Activated CD8-positive, alpha-beta memory T cell treated with anti-CD3 and anti-CD28 coated beads, Interleukin-2, amount 10 ng/mL, durations not matched to agents 7 days and 5 days (primary cell): Measurements from ENCODE around the gene AKAP7. TPM values are rescaled to one million over a fixed set of nuclear protein-coding genes. Genes with fewer than 3 reads are reported as not detected.

Experiments
- ATAC-seq: fragments of 150-1000 bp; cut with Tn5 transposase; one replicate; pipeline ENCODE4 v1.10.0; 2021; ENCODE audit warnings: moderate library complexity
- CTCF ChIA-PET: fragments of 350-600 bp; sonication (Branson Sonifier 250); formaldehyde crosslinking; loops from one replicate; lab custom pipeline; 2021; ENCODE audit warnings: antibody characterized with exemption; lab: Charles Lee
- DNase-seq: peaks from one replicate; pipeline ENCODE4 v3.0.0-alpha.2; 2020
- H3K27ac Mint-ChIP-seq: one replicate; pipeline ENCODE4 v1.8.0; 2021; ENCODE audit warnings: mild to moderate bottlenecking, mixed read lengths
- H3K27me3 Mint-ChIP-seq: one replicate; pipeline ENCODE4 v1.8.0; 2021; ENCODE audit warnings: mixed read lengths
- H3K36me3 Mint-ChIP-seq: one replicate; pipeline ENCODE4 v1.8.0; 2021; ENCODE audit warnings: mild to moderate bottlenecking, mixed read lengths
- H3K4me1 Mint-ChIP-seq: one replicate; pipeline ENCODE4 v1.8.0; 2021; ENCODE audit warnings: mixed read lengths
- H3K4me3 Mint-ChIP-seq: one replicate; pipeline ENCODE4 v1.8.0; 2021; ENCODE audit warnings: mild to moderate bottlenecking, moderate library complexity, mixed read lengths
- H3K9me3 Mint-ChIP-seq: one replicate; pipeline ENCODE4 v1.8.0; 2022; ENCODE audit warnings: low read depth, mixed read lengths
- total RNA-seq, 2 experiments: library from RNA; stranded (reverse); gene quantifications; one replicate each; pipeline ENCODE4 v1.2.3, GENCODE V29; 2021

AKAP7 gene
- total RNA-seq, 2 experiments from 2014 or later: 7.3 to 10.3 TPM

DNA sequence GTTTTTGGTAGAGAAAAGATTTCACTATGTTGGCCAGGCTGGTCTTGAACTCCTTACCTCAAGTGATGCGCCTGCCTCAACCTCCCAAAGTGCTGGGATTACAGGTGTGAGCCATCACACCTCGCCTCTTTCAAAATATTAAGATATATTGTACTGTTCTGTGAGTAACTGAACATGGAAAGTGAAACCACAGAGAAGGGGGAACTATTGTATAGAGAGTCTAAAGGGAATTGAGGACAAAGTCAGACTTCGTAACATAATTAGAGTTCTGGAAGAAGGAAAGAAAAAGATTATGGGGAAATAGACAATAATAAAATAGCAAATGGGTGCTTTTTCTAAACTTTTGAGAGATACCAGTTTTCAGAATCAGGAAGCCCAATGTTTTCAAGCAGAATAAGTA lies 17.4 kb upstream of the AKAP7 start:
- H3K4me3 Mint-ChIP-seq: no peak overlapping the region
- H3K27ac Mint-ChIP-seq: no peak overlapping the region
- CTCF ChIA-PET: interaction anchor here (6.3 kb wide), 1 partner anchor 233 kb away, joined by 55 read pairs; no protein-coding TSS in a partner anchor
- H3K36me3 Mint-ChIP-seq: no peaks in the 10 kb centered on the region
- H3K9me3 Mint-ChIP-seq: no peaks in the 10 kb centered on the region
- peaks cover 4% of the 10 kb centered on the region for H3K27me3 Mint-ChIP-seq
- DNase-seq (no peak), ATAC-seq (no peak)
- no peaks in the 10 kb centered on the region for H3K4me1 Mint-ChIP-seq

- Mint-ChIP-seq H3K4me3 (no peak overlapping the region), H3K36me3 (peaks cover 1% of the 10 kb centered on the region), H3K4me1 (no peaks in the 10 kb centered on the region), H3K27me3 (peaks cover 15% of the 10 kb centered on the region), H3K9me3 (no peaks in the 10 kb centered on the region), H3K27ac (no peak overlapping the region)
- ATAC-seq (no peak), DNase-seq (no peak)
- CTCF ChIA-PET: interaction anchor here (1.0 kb wide), 1 partner anchor 506 kb away, joined by 3 read pairs; the partner anchor contains the start of gene MED23
Observed at GRCh38 chr6:131122007-131122406, 13.3 kb upstream of the AKAP7 start.

DNA sequence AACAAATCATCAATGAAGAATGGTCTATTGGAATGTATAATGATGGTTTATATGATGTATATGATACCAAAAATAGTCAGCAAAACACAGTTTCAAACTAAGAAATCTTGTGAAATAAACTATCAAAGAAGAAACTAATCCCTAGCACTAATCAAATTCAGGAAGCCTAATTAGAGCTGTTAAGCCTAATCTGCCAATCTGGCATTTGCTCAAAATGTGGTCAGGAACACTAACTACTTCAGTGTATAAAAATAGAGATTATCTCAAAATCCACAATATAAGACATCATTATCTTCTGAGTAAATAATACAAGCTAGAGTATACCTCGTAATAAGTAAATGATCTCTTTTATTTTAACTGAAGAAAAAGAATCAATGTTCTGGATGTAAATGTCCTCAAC lies 12.8 kb upstream of the AKAP7 start:
- ATAC-seq (no peak), DNase-seq (no peak)
- H3K36me3 Mint-ChIP-seq: peaks cover 1% of the 10 kb centered on the region
- H3K27ac Mint-ChIP-seq: no peak overlapping the region
- H3K27me3 Mint-ChIP-seq: peaks cover 14% of the 10 kb centered on the region
- CTCF ChIA-PET: no interaction called here
- no peaks in the 10 kb centered on the region for H3K9me3 Mint-ChIP-seq
- no peak overlapping the region for H3K4me3 Mint-ChIP-seq
- no peaks in the 10 kb centered on the region for H3K4me1 Mint-ChIP-seq

GRCh38 chr6:131124336-131125071 lies 10.8 kb upstream of the AKAP7 start:
- no peak overlapping the region for H3K27ac Mint-ChIP-seq
- H3K4me3 Mint-ChIP-seq: no peak overlapping the region
- H3K27me3 Mint-ChIP-seq: peaks cover 14% of the 10 kb centered on the region
- H3K9me3 Mint-ChIP-seq: no peaks in the 10 kb centered on the region
- no peak for DNase-seq
- CTCF ChIA-PET: no interaction called here
- no peaks in the 10 kb centered on the region for H3K4me1 Mint-ChIP-seq
- no peak for ATAC-seq
- peaks cover 1% of the 10 kb centered on the region for H3K36me3 Mint-ChIP-seq

- no peak overlapping the region for H3K4me3 Mint-ChIP-seq
- no peak for ATAC-seq
- CTCF ChIA-PET: no interaction called here
- peaks cover 14% of the 10 kb centered on the region for H3K27me3 Mint-ChIP-seq
- no peak for DNase-seq
- H3K36me3 Mint-ChIP-seq: peaks cover 1% of the 10 kb centered on the region
- H3K9me3 Mint-ChIP-seq: no peaks in the 10 kb centered on the region
- H3K4me1 Mint-ChIP-seq: no peaks in the 10 kb centered on the region
- H3K27ac Mint-ChIP-seq: no peak overlapping the region
Observed at GRCh38 chr6:131125431-131125830, 9.8 kb upstream of the AKAP7 start.

- no peak for DNase-seq
- Mint-ChIP-seq H3K9me3 (no peaks in the 10 kb centered on the region), H3K4me3 (no peak overlapping the region), H3K36me3 (no peaks in the 10 kb centered on the region), H3K4me1 (peaks cover 6% of the 10 kb centered on the region), H3K27me3 (peaks cover 7% of the 10 kb centered on the region), H3K27ac (no peak overlapping the region)
- CTCF ChIA-PET: interaction anchor here (0.7 to 1.5 kb wide), 3 partner anchors 10 to 22 kb away, joined by 3 read pairs; no protein-coding TSS in a partner anchor
- ATAC-seq: no peak
Observed at GRCh38 chr6:131129689-131130553, 5.3 kb upstream of the AKAP7 start.

GRCh38 chr6:131130554-131130940 lies 4.7 kb upstream of the AKAP7 start:
- CTCF ChIA-PET: interaction anchor here (1.5 kb wide), 1 partner anchor 14 kb away, joined by 3 read pairs; no protein-coding TSS in a partner anchor
- Mint-ChIP-seq H3K4me1 (peaks cover 8% of the 10 kb centered on the region), H3K9me3 (no peaks in the 10 kb centered on the region), H3K36me3 (no peaks in the 10 kb centered on the region), H3K4me3 (no peak overlapping the region), H3K27ac (no peak overlapping the region), H3K27me3 (peaks cover 3% of the 10 kb centered on the region)
- ATAC-seq: no peak
- DNase-seq: no peak

- Mint-ChIP-seq H3K27ac (no peak overlapping the region), H3K4me1 (peaks cover 17% of the 10 kb centered on the region), H3K27me3 (no peaks in the 10 kb centered on the region), H3K9me3 (no peaks in the 10 kb centered on the region), H3K36me3 (no peaks in the 10 kb centered on the region), H3K4me3 (no peak overlapping the region)
- no peak for DNase-seq
- CTCF ChIA-PET: interaction anchor here (0.6 to 1.4 kb wide), 2 partner anchors 22 to 247 kb away, joined by 3 read pairs; no protein-coding TSS in a partner anchor
- ATAC-seq: no peak
Observed at GRCh38 chr6:131132360-131132759, 2.9 kb upstream of the AKAP7 start.

GRCh38 chr6:131134220-131134979 lies 867 bp upstream of the AKAP7 start:
- peak overlapping the region; percentile 82 for H3K4me3 Mint-ChIP-seq
- H3K27me3 Mint-ChIP-seq: no peaks in the 10 kb centered on the region
- DNase-seq (no peak), ATAC-seq (no peak)
- no peaks in the 10 kb centered on the region for H3K9me3 Mint-ChIP-seq
- H3K27ac Mint-ChIP-seq: peak overlapping the region; percentile 83
- H3K36me3 Mint-ChIP-seq: peaks cover 6% of the 10 kb centered on the region
- H3K4me1 Mint-ChIP-seq: peaks cover 17% of the 10 kb centered on the region
- CTCF ChIA-PET: interaction anchor here (1.5 kb wide), 1 partner anchor 400 kb away, joined by 3 read pairs; no protein-coding TSS in a partner anchor

DNA sequence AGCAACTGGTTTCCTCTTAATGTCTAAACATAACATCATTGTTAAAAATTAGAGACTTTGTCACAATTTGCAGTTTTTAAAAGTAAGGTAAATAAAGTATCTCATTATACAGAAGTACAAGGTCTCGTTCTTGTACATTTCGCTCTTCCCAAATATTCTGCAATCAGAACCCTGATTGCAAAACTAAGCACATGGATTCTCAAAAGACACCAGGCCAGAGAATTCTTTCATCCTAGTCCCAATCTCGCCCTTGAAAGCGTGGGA lies 355 bp upstream of the AKAP7 start:
- peaks cover 20% of the 10 kb centered on the region for H3K4me1 Mint-ChIP-seq
- DNase-seq: no peak
- no peaks in the 10 kb centered on the region for H3K9me3 Mint-ChIP-seq
- peaks cover 6% of the 10 kb centered on the region for H3K36me3 Mint-ChIP-seq
- CTCF ChIA-PET: interaction anchor here (1.5 kb wide), 1 partner anchor 399 kb away, joined by 3 read pairs; no protein-coding TSS in a partner anchor
- H3K4me3 Mint-ChIP-seq: peak overlapping the region; percentile 82
- peak overlapping the region; percentile 83 for H3K27ac Mint-ChIP-seq
- no peaks in the 10 kb centered on the region for H3K27me3 Mint-ChIP-seq
- ATAC-seq: no peak

- Mint-ChIP-seq H3K27ac (peak overlapping the region; percentile 97), H3K4me1 (peaks cover 20% of the 10 kb centered on the region), H3K9me3 (no peaks in the 10 kb centered on the region), H3K4me3 (peak overlapping the region; percentile 95), H3K36me3 (peaks cover 6% of the 10 kb centered on the region), H3K27me3 (no peaks in the 10 kb centered on the region)
- ATAC-seq: no peak
- CTCF ChIA-PET: no interaction called here
- DNase-seq: no peak
Observed at GRCh38 chr6:131136021-131136786, 937 bp downstream of the AKAP7 start.

- no peak overlapping the region for H3K27ac Mint-ChIP-seq
- peaks cover 16% of the 10 kb centered on the region for H3K4me1 Mint-ChIP-seq
- H3K27me3 Mint-ChIP-seq: no peaks in the 10 kb centered on the region
- CTCF ChIA-PET: no interaction called here
- no peak overlapping the region for H3K4me3 Mint-ChIP-seq
- no peak for ATAC-seq
- peaks cover 17% of the 10 kb centered on the region for H3K36me3 Mint-ChIP-seq
- DNase-seq: no peak
- no peaks in the 10 kb centered on the region for H3K9me3 Mint-ChIP-seq
Observed at GRCh38 chr6:131139599-131139998, 4.3 kb downstream of the AKAP7 start.
